OCI-LY3 (cell line): ENCODE results near the gene SHROOM4.

Source experiments
- EZH2phosphoT487 ChIP-seq: fragments of 200-600 bp; shearing (Covaris generic); IDR thresholded peaks from 2 replicates; pipeline ENCODE4 v1.6.1; 2018; ENCODE audit warnings: antibody characterized with exemption, mixed run types, low read depth
- TF ChIP-seq, protein P1 (sequence below): fragments of 200-600, 300-600 bp; sonication (generic); IDR thresholded peaks from 2 replicates; pipeline ENCODE4 v1.5.1; 2014; ENCODE audit warnings: antibody characterized with exemption, low read length, low read depth

DNA sequence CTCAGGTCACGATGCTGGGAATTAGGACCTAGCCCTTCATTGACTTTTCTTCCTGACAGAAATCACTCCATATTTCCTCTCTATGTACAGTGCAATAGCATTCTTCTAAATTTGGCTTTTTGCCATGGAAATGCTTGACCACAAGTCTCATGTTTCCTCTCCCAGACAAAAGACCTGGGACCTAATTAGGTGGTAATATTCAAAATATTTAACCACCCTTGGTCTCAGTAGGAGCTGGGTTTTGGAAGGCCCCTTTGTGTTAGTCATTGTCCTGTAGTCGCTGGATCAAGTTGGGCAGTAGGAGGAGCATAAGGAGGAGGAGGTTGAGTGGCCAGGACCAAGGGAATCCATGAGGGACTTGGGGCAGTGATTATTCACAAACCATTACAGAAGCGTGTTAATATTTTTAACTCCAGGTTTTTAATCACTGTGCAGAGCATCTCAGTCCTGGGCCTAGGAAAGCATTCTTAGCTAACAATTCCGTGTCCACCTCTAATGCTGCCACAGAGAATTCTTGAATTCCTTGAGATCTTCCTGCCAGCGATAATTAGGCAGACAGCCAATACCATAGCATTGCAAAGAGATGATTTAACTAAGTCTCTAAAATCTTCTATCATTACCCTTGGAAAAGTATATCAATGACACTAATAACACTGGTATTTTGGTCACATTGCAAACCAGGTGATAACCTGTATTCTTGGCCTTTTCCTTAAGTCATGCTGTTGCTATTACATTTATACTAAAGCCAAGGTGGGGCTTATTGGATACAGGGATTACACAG lies 25.0 kb upstream of the SHROOM4 start:
- TF ChIP-seq, protein P1, sequence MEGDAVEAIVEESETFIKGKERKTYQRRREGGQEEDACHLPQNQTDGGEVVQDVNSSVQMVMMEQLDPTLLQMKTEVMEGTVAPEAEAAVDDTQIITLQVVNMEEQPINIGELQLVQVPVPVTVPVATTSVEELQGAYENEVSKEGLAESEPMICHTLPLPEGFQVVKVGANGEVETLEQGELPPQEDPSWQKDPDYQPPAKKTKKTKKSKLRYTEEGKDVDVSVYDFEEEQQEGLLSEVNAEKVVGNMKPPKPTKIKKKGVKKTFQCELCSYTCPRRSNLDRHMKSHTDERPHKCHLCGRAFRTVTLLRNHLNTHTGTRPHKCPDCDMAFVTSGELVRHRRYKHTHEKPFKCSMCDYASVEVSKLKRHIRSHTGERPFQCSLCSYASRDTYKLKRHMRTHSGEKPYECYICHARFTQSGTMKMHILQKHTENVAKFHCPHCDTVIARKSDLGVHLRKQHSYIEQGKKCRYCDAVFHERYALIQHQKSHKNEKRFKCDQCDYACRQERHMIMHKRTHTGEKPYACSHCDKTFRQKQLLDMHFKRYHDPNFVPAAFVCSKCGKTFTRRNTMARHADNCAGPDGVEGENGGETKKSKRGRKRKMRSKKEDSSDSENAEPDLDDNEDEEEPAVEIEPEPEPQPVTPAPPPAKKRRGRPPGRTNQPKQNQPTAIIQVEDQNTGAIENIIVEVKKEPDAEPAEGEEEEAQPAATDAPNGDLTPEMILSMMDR: no peak
- TF ChIP-seq EZH2phosphoT487: no peak
